GM12875 (cell line): ENCODE measurements around the gene BICRAL.

Experiments used
- H3K4me3 ChIP-seq: one replicate; pipeline ENCODE4 v1.5.1; 2011; ENCODE audit warnings: low read depth, low read length, control low read depth
- TF ChIP-seq, protein P1 (sequence below): IDR thresholded peaks from 2 replicates; pipeline ENCODE4 v1.5.1; 2011; ENCODE audit warnings: low read depth, mild to moderate bottlenecking, control low read depth, inconsistent platforms, low read length, moderate library complexity, borderline replicate concordance; ENCODE audit not compliant: insufficient read depth

Gene BICRAL

DNA sequence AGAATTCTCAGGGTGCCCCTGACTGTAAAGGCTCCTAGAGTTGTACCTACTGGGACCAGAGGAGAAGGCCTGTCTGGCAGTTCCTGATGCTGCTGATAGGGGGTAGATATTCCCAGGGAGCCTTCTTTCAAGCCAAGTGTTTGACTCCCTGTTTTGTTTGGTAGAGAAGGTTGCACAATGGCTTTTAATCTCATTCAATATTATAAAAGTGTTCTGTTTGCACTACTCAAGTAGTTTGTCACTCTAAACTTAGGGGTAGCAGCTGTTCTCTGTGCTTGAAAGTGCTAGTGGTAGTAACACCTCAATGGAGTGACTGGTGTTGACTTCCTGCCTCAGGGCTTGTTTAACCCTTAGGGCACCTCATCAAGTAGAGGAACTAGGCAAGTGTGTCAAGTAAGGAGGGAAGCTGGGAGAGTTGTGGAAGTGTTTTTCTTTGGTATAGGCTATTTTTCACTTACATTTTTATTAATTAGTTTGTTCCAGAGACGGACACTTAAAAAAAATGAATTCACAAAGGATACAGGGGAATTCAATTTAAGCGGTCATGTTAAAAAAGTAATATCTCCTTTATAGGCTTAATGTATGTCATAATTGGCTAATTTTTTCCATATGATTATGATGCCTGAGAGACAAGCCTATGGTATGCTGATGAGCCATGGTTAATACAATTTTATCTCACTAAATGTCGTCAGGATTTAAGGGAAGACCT lies 38.1 kb downstream of the BICRAL start:
- TF ChIP-seq, protein P1, sequence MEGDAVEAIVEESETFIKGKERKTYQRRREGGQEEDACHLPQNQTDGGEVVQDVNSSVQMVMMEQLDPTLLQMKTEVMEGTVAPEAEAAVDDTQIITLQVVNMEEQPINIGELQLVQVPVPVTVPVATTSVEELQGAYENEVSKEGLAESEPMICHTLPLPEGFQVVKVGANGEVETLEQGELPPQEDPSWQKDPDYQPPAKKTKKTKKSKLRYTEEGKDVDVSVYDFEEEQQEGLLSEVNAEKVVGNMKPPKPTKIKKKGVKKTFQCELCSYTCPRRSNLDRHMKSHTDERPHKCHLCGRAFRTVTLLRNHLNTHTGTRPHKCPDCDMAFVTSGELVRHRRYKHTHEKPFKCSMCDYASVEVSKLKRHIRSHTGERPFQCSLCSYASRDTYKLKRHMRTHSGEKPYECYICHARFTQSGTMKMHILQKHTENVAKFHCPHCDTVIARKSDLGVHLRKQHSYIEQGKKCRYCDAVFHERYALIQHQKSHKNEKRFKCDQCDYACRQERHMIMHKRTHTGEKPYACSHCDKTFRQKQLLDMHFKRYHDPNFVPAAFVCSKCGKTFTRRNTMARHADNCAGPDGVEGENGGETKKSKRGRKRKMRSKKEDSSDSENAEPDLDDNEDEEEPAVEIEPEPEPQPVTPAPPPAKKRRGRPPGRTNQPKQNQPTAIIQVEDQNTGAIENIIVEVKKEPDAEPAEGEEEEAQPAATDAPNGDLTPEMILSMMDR: no peak
- no peak overlapping the region for H3K4me3 ChIP-seq

DNA sequence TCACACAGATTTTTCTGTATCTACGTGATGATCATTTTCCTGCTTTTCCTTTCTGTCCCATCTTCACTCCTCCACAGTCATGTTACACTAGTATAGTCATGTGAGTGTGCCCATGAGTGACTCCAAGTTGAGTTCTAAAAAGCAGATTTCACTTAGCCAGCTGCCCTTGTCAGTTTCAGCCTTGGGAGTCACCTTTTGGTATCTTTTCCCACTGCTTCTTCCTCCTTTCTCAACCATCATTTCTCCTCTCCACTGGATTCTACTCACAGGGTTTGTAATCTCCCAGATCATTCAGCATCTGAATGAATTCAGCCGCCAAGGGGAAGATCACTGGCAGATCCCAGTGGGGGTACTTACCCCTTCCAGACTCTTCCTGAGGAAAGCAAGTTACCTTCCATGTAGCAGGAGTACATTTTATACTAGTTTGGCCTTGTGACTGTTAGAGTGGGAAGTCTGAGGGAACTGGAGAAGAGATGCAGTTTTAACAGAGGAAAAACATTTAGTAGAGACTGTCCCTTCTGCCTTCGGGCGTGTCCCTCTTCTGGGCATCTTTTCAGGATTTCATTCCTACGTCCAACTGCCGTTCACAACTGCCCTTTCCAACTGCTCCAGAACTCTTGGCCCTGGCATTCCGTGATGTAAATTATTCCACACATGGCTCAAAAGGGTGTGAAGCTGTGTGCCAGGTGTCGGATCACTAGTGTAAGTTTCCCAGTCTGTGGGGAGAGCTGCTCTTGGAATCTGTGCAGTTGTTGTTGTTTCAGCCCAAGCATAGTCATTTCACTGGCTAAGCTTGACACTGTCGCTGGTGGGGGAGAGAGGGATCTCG lies 38.9 kb downstream of the BICRAL start:
- H3K4me3 ChIP-seq: no peak overlapping the region

GRCh38 chr6:42821341-42821668 lies 39.5 kb downstream of the BICRAL start:
- no peak overlapping the region for H3K4me3 ChIP-seq
- TF ChIP-seq, protein P1: no peak

More for the DNA sequence above, 38.9 kb downstream of the BICRAL start:
- TF ChIP-seq, protein P1: no peak

- TF ChIP-seq, protein P1: no peak
- no peak overlapping the region for H3K4me3 ChIP-seq
These were observed 40.0 kb downstream of the BICRAL start for GRCh38 chr6:42821846-42822245.

- no peak overlapping the region for H3K4me3 ChIP-seq
- TF ChIP-seq, protein P1: no peak
These were observed 47.8 kb downstream of the BICRAL start for GRCh38 chr6:42829561-42830092.

DNA sequence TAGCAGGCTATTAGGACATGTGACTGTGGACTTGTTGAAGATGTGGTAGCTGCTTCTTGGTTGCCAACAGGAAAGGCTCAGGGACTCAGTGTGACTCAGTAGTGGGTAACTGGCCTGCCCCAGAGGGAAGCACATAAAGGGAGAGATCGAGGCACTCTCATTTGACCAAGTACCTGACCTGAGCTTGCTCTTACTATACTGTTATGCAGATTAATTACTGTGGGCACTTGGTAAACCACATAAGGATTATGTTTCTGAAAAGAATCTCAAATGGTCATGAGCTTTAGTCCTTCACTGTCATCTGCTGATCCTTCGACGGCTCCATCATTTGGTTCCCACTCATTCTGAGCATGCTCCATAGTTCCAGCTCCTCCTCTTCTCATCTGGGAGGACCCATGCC lies 49.4 kb downstream of the BICRAL start:
- TF ChIP-seq, protein P1: no peak

More for the DNA sequence above, 49.4 kb downstream of the BICRAL start:
- no peak overlapping the region for H3K4me3 ChIP-seq
